RKO (cell line): Measurements from ENCODE around the gene TNS4.

Experiments
- DNase-seq: peaks from one replicate; pipeline ENCODE4 v3.0.0-alpha.2; 2016; ENCODE audit warnings: low spot score

TNS4 gene

GRCh38 chr17:40536295-40537171 is 35.1 kb upstream of the TNS4 start:
- no peak for DNase-seq

GRCh38 chr17:40535924-40536294 is 34.5 kb upstream of the TNS4 start:
- no peak for DNase-seq

GRCh38 chr17:40535438-40535837 is 34.0 kb upstream of the TNS4 start:
- no peak for DNase-seq

DNA sequence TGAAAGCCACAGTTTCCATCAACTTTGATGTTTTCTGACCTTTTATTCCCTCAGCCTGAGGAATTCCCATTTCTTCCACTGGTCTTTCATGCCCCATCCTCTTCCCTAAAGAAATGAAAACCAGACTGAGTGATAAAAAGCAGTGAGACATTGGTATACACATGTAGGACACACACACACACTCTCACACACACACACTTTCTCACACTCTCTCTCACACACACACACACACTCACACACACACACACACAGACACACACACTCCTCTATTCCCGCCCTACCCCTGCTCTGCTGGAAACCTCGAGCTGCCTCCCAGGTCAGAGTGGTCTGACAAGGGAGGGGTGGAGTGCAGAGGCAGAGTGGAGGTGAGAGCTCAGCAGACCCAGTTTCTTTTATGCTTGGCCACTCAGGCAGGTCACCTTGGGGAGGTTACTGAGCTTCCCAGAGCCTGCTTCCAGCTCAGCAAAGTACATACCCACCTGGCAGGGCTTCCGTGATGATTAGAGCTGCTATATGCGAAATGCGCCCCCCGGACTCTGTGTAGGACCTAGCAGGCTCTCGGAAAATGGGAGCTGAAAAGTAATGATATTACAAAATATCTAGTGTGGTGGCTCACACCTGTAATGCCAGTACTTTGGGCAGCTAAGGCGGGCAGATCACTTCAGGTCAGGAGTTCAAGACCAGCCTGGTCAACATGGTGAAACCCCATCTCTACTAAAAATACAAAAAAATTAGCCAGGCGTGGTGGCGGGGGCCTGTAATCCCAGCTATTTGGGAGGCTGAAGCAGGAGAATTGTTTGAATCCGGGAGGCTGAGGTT is 33.2 kb upstream of the TNS4 start:
- no peak for DNase-seq

DNA sequence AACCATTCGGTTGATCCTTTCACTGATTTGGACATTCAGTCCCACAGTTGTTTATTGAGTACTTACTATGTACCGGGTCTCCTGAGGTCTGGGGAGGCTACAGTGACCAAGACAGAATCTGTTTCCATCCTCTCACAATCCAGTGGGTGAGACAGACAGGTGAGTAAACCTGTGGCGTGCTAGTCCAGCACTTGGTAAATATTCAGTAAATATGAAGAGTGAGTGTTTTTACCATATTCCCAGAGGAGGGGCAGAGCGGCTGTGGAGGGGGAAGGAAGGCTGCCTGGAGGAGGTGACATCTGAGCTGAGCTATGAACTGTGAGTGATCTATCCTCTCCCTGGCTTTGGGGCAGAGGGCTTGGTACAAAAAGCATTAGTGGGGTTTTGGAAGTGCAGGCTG is 32.5 kb upstream of the TNS4 start:
- DNase-seq, result no peak

DNA sequence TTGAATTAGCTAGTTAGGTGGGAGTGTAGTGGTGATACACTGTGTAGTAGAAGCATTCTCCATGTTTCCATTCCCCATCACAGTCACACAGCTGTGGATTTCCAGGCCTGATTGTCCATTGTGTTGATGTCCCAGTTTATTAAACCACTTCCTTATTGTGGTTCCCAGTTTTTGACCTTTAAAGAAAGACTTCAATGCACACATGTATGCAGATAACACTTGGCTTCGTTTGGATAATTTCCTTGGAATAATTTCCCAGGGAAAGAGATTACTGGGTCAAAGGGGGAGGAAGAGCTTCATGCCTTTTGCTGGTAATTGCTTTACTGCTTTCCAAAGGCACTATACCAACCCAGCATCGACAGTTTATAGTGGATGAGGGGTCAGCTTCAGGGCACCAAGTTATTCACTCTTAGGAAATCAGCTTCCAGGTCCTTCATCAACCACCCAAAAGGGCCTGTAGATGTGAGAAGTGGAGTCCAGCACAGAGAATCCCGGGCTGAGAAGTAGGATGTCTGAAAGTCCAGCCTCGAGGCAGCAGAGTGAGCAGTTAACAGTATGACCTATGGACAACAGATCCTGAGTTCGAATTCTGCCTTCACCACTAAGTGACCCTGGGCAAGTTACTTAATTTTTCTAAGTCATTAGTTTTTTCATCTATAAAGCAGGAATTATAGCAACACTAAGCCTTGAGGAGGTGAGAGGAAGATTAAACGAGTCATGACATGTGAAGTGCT is 31.3 kb upstream of the TNS4 start:
- DNase-seq, result no peak

DNA sequence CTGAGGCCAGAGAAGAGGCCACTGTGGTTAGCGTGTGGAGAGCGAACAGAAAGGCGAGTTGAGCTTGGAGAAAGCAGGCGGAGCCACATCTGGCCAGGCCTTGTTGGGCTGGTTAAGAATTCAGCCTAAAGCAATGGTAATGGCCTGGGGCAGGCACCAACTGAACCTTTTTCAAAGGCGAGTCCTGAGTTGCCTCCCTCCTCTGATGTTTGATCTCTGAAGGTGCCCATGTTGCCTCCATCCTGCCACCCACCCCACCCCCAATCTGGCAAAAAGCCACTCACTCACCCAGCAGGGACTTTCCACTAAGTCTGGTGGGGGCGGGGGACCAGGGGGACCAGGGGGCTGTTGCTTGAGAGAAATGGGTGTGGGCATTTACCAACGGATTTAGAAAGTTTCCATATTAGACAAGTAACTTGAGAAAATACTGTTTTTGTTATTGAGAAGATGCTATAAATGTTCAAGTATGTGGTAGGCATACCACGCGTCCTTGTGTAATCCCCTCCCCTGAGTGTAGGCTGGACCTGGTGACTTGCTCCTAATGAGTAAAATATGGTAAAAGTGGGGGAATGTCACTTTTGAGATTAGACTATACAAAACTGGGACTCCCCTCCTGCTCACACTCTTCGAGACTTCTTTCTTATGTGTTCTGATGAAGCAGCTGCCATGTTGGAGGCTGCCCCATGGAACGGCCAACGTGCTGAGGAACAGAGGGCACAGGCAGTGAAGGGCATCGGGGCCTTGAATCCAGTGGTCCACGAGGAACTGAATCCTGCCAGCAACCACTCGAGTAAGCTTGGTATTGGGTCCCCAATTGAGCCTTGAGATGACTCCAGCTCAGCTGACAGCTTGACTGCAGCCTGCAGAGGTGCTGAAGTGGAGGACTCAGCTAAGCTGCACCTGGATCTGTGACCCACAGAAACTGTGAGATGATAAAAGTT is 29.9 kb upstream of the TNS4 start:
- no peak for DNase-seq

DNA sequence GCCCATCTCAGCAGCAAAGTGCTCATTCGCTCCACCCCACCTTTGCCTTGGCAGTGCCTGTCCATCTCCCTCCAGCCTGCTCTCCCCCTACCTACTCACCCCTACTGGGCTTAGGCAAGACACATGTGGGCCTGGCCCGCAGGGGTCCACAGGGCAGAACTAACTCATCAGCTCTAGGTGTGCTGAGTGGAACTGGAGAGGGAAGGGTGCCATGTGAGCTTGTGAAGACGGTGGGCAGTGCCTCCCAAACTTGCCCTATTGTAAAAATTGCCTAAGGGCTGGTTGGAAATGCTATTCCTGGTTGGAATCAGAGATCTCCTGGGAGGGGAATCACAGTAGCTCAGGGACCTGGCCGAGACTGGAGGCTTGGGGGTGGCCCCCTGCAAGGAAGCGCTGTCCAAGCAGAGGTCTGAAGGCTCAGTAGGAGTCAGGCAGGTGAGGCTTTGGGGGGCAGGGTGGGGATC is 29.1 kb upstream of the TNS4 start:
- no peak for DNase-seq

- no peak for DNase-seq
These were observed 28.6 kb upstream of the TNS4 start for GRCh38 chr17:40529991-40530390.

DNA sequence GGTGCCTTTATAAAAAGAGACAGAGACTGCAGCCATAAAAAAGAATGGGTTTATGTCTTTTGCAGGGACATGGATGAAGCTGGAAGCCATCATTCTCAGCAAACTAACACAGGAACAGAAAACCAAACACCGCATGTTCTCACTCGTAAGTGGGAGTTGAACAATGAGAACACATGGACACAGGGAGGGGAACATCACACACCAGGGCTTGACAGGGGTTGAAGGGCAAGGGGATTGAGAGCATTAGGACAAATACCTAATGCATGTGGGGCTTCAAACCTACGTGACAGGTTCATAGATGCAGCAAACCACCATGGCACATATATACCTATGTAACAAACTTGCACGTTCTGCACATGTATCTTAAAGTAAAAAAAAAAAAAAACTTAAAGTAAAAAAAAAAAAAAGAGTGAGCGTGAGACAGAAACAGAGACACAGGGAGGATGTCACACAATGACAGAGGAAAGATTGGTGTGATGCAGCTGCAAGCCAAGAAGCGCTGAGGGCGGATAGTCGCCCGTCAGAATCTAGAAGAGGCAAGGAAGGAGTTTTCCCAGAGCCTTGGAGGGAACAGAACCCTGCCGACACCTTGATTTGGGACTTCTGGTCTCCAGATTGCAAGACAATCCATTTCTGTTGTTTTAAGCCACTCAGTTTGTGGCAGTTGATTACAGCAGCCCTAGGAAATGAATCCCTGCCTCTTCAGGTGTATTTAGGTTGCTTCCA is 27.4 kb upstream of the TNS4 start:
- no peak for DNase-seq

DNA sequence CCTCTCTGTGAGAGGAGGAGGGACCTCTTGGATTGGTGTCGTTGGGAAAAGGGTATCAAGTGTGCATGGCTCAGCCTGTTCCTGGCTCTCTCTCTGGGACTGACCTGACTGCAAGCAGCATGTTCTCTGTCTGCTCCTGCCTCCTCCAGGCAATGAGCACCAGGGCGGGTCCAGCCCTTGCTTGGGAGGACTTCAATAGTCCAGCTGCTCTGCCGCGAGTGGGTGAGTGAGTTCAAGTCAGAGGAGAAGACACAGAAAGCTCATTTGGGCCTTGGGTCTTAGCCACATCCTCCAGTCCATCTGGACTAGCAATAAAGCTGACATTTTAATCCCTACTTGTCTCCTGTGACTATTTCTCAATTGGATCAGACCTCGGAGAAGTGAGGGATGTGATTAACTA is 25.2 kb upstream of the TNS4 start:
- DNase-seq, result no peak

DNA sequence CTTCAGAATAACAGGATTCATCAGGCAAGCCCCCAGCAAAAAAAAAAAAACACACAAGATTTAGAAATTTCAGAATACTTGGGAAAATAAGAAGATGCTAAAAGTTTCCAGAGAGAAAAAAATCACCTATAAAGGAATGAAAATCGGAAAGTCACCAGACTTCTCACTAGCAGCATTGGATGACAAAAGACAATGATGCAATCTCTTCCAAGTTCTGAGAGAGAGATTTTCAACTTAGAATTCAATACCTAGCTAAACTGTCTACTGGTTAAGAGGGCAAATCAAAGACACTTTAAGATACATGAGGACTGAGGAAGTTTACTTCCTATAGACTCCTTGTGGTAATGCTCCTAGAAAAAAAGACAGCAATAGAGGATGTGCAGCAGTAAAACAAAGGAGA is 23.9 kb upstream of the TNS4 start:
- DNase-seq, result no peak

- no peak for DNase-seq
These were observed 23.0 kb upstream of the TNS4 start for GRCh38 chr17:40524243-40524965.

- no peak for DNase-seq
These were observed 21.5 kb upstream of the TNS4 start for GRCh38 chr17:40522961-40523310.

- DNase-seq, result no peak
These were observed 21.0 kb upstream of the TNS4 start for GRCh38 chr17:40522250-40522960.

DNA sequence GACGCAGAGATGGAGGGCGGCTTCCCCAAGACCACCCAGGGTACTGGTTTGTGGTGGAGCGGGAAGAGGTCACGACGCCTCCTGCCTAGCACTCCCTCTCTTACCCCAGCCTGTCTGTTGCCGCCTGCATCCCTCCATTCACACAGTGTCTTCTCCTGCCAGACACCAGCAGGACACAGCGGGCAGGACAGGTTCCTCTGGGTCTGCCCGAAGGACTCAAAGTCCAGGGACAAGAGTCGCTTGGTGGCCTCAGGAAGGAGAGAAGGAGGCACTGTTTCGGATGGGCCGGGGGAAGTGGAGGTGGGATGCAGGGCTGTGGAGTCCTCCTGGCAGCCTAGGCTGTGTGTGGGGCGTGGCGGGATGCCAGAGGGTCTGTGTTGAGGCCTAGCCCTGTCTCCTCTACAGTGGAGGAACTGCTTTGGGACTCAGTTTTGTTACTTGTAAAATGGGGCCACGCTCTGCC is 19.6 kb upstream of the TNS4 start:
- DNase-seq, result no peak

DNA sequence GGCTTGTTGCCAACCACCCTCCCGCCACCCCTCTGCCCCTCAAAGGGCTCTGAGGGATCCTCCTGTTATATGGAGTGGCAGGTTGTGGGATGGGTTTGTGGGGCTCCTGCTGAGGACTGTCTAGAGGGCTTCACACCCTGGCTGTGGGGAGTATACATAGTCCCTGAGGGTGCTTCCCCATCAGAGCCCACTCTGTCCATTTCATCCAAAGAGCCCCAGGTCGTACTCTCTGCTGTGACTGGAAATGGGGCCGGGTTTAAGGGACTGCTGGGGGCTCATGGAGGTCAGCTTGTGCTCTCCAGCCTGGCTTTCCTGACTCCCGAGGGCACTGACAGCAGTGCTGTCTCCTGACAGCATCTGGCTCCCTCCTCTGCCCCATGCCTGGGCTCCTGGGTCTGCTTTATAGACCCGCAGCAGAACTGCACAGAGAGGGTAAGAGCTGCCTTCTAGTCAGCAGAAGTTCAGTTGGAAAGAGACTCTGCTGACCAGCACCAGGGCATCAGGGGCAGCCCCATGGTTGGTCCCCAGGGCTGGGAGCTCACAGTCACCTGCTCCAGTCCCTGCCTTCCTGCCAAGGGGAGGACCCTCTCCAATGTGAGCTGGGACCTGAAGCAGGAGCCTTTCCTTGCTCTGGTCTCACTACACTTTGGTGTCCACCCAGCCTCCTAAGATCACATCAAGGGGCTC is 17.8 kb upstream of the TNS4 start:
- DNase-seq, result no peak

DNA sequence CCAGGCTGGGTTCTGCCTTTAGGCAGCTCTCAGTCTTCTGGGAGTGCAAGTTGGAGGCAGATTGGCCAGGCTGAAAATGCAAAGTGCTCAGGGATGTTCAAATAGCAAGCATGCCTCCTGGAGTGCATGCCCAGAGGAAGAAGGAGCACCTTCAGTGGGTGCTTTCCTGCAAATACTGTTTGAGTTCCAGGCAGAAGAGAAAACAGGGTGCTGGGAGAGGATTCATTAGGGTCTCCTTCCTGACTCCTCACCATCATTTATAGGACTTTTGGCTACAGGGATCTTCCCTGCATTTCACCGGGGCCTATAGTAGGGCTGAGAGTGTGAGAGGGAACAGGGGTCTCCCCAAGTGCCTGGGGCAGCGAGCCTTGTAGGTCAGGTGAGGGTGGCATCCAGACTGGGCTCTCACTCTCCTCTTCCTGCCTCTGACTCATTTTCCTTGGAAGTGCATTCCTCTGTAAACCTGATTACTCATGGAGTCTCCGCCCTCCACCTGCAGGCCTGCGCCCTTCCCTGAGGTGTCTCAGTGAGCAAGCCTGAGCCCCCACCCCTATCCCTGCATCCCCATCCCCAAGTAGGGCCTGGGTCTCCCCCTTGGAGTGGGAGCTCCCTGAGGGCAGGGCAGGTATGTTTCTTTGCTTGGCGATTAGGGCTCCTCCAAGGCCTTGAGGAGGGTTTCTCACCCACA is 17.1 kb upstream of the TNS4 start:
- no peak for DNase-seq
